GM18498 (cell line): ENCODE data around the gene CHRDL2.

Experiments used
- ATAC-seq: cut with Tn5 transposase; IDR thresholded peaks from one replicate; pipeline ENCODE4 v1.9.1; 2021; ENCODE audit warnings: mild to moderate bottlenecking, moderate library complexity; ENCODE audit not compliant: unreplicated experiment

CHRDL2 gene

DNA sequence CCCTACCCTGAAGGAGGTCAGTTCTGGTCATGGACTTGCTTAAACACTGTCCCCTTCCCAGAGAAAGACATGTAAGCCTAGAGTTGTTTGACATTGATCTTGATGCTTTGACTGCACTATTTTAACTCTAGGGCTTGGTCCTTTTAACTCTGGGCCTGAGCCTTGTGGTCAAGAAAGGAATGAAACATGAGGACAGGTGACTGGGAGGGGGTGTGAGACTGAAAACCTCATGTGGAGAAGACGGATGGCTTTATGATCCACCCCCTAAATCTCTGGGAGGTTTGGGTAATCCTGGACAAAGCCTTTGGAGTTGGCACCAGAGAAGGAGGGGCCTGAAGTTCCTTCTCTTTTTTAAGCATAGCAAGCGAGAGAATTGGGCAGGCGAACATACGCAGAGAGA lies 17.5 kb downstream of the CHRDL2 start:
- ATAC-seq: no peak

DNA sequence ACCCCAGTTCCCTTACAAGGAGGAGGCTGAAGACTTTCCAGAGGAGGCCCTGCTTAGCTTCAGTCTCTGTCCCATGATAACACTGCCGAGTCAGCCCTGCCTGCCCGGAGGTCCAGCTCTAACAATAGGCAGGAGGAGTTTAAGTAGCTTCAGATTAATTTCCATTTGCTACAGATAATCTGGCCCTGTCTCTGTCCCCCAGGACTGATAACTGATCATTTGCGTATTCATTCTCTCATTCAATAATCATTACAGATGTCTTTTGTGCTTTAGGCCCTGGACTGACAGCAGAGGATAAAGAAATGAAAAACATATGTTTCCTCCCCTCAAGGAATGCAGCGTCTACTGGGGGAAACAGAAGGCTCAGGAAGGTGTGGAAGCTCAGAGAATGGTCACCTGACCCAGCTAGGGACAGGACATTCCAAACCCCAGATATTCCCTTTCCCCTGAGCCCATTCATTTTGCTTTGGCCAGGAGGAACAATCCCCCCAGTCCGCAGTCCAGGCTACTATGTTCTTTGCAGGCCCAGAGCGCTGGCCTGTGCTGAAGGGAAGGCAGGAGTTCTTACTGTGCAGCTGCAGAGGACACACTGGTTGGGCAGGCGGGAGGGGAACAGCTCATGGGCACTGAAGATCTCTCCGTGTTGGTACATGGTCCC lies 20.8 kb downstream of the CHRDL2 start:
- ATAC-seq: no peak

DNA sequence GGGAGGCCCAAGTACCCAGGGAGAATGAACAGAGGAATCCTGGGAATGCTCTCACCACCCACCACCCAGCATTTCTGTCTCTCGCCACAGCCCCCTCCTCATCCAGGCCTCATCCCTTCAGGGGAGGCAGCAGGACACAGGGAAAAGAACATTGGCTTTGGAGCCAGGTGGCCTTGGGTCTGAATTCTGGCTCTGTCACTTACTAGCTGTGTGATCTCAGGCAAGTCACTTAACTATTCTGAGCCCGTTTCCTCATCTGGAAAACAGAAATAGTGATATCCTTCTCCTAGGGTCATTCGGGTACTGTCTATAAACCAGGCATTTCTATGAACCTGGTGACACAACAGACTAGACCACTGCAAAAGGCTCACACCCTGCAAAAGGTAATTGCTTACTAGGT lies 22.1 kb downstream of the CHRDL2 start:
- ATAC-seq: no peak

GRCh38 chr11:74707602-74708510 lies 23.4 kb downstream of the CHRDL2 start:
- ATAC-seq: no peak

DNA sequence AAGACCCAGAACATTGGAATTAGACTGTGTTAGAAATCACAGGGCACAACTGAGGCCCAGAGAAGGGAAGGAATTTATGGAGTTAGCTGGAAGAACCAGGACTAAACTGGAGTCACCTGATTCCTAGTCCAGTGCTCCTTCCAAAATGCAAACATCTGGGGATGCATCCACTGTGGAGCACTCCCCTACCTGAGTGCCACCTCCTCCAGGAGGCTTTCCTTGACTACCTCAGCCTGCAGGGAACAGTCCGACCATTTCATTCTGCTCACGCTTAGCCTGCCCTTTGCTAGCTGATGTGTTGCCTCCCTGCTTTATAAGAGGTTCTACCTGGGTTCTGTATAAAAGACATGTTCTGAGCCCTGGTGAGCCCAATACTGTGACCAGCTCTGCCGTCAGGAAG lies 24.0 kb downstream of the CHRDL2 start:
- ATAC-seq: no peak

GRCh38 chr11:74703211-74703610 lies 28.0 kb downstream of the CHRDL2 start:
- no peak for ATAC-seq

DNA sequence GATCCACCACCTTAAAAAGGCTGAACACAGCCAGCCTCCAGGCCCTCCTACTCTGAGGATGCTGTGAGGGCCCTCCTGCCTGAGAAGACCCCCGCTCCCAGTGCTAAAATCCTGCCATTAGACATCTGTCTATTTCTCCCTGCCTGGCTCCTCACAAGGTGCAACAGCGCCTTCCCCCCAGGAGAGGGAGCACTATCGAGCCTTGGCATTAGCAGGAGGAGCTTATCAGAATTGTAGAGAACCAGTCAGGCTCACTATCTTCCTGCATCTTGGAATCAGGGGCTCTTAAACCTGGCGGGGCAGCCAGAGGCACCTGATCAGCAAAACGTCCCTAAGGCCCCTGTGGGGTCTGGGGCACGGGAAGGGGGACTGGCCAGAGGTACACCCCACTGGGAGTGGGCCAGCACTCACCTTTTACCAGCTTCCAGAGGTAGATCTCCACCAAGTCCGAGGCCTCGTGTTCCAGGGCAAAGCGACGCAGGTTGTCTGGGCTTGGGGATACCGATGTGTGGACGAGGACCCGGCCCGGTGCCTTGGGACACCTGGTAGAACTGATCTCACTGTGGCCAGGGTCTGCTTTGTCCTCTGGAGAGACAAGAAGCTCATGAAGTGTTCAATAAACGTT lies 28.7 kb downstream of the CHRDL2 start:
- peak; percentile 74 for ATAC-seq

GRCh38 chr11:74701351-74701750 lies 29.9 kb downstream of the CHRDL2 start:
- ATAC-seq: no peak

DNA sequence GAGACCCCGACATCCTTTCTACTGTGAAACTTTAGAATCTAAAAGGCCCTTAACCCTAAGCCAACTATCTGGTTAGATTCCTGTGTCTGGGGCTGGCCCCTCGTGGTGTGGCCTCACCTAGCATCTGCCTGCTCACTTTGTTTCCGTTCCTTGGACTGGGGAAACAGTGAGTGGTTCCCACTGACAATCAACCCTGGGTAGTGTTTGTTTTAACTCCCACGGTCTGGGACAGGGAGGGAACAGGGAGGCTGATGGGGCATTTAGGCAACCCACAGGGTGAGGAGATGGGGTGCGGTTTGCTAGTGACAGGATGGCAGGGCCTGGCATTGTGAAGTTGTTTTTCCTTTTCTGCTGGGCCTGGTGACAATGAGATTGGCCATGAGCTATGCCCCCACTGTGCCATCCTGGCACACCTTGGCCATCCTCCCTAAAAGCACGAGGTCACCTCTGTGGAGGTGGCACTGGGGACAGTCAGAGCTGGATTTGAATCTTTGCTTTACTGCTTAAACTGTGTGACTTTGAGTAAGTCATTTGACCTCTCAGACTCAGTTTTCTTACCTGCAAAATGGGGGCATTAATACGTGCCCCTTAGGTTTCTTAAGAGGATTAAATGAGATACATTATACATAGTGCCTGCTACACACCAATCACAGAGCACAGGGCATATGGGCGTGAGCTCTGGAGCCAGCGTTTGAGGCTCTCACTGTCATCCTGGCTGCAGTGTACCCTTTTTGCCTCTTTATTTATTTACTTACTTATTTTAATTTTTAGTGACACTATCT lies 31.4 kb downstream of the CHRDL2 start:
- no peak for ATAC-seq

DNA sequence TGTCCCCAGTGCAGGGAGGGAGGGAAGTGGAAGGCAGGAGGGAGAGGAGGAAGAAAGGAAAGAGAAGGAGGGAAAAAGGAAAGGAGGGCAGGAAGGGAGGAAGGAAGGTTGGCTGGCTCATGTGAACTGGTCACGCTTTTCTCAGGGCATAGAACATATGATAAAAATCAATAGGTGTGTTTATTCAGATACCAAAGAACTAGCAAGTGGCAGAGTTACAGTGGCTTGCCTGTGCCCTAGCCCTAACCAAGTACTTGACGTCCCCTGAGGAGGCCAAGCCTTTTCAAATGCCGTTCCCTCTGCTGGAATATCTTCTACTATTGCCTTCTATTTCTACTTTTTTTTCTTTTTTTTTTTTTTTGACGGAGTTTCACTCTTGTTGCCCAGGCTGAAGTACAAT lies 33.5 kb downstream of the CHRDL2 start:
- no peak for ATAC-seq

DNA sequence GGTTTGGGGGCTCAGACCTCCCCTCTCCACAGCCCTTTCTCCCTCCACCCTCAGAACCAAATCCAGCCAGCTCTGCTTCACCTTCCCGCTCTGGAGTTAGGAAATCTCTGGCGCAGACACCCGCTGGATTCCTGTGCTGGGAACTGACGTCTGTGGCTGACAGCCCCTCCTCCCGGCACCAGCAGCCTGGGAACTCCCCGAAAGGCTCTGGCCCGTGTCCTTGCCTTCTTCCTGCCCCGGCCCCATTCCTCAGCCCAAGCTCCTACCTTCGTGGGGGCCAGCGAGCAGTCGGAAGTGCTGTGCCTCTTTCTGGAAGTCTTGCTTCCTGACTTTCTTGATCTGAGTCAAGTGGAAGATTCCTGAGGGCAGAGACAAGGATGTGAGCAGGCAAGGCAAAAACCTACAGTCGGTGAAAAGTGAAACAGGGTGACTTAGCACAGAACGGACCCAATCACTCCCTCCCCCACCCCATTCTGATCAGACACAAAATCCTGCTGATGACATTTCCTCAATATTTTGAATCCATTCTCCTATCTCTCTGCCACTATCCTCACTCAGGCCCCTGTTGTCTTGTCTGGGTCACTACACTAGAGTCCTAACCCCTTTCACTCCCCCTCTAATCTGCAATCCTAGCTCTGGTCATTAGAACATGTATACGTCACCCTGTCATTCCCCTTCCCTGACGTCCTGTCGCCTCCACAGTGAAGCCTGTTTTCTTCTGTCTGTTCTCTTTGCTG lies 34.1 kb downstream of the CHRDL2 start:
- ATAC-seq: no peak

DNA sequence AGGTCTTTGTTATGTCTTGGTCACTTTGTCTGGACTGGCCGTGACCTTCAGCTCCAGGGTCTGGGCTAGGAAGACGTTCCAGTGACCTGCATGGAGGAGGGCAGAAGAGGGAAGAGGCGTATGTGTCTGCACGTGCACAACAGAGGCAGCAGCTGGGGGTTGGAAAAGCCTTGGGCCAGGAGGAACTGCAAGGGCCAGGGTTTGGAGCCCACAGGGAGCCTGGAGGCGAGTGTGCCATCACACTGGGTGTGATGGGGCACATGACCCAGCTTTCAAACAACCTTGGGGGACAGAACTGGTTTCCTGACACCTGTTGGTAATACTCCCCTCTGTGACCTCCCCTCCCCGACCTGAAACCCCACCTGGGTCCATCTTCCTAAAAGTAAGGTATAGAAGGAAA lies 34.7 kb downstream of the CHRDL2 start:
- no peak for ATAC-seq

DNA sequence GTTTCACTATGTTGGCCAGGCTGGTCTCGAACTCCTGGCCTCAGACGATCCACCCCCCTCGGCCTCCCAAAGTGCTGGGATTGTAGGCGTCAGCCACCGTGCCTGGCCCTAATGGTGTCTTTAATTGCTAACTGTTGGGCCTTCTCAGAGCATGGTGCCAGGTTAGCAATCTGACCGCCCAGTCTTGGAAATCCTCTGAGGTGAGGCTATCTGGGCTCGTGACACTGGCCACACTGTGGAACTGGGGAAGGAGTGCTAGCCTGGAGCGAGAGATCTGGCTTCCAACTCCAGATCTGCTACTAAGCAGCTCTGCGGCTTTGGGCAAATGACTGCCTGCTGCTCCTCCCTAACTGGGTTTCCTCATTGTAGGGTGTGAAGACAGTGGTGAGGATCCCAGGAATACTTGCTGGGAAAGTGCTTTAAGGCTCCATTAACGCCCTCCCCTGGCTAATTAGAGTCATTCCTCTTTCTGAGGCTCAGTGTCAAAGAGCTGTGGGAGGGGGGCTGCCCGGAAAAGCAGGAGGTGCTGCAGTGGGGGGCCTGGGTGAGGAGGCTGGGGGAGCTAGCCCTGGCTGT lies 35.4 kb downstream of the CHRDL2 start:
- ATAC-seq: no peak

- ATAC-seq: no peak
Measured at GRCh38 chr11:74694136-74694930, 36.9 kb downstream of the CHRDL2 start.

GRCh38 chr11:74693531-74693930 lies 37.7 kb downstream of the CHRDL2 start:
- ATAC-seq: no peak

GRCh38 chr11:74691755-74692154 lies 39.5 kb downstream of the CHRDL2 start:
- ATAC-seq: no peak

GRCh38 chr11:74689666-74690065 lies 41.6 kb downstream of the CHRDL2 start:
- no peak for ATAC-seq

DNA sequence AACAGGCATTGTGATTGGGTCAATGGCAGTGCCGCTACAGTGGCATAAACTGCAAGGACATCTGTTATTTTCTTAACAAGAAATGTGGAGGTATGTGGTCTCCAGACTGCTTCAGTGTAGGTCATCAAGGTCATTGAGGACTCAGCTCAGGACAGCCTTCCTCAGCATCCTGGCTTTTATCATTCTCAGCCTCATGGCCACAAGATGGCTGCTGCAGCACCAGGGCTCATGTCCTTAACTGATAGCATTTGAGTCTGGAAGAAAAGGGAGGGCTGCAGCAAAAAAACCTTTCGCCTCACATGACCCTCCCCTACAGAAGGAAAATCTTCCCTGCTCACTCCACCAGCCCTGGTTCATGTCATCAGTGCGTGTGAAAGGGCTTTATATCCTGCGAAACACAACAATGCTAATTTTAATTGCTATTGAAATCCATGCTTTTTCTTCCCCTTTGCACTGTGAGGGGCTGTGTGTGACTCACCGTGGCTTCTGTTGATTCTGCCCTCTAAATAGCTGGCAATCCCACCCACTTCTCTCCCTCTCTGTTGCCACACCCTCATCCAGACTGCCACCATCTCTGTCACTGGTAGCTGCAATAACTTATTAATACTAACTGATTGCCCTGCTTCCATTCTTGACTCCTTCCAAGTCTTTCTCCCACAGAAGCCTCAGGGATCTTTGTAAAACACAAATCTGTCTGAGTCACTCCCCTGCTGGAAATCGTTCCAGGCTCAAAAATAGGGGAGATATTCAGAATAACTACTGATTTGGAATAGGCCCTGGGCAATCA lies 43.8 kb downstream of the CHRDL2 start:
- no peak for ATAC-seq

- no peak for ATAC-seq
Measured at GRCh38 chr11:74686792-74687191, 44.4 kb downstream of the CHRDL2 start.
